GM12872 (cell line): ENCODE measurements around the gene PRKN.

ENCODE experiments used
- CTCF ChIP-seq: IDR thresholded peaks from 3 replicates; pipeline ENCODE4 v1.5.1; 2011; ENCODE audit warnings: low read depth, mild to moderate bottlenecking, low read length, moderate library complexity; ENCODE audit not compliant: insufficient read depth

PRKN gene

DNA sequence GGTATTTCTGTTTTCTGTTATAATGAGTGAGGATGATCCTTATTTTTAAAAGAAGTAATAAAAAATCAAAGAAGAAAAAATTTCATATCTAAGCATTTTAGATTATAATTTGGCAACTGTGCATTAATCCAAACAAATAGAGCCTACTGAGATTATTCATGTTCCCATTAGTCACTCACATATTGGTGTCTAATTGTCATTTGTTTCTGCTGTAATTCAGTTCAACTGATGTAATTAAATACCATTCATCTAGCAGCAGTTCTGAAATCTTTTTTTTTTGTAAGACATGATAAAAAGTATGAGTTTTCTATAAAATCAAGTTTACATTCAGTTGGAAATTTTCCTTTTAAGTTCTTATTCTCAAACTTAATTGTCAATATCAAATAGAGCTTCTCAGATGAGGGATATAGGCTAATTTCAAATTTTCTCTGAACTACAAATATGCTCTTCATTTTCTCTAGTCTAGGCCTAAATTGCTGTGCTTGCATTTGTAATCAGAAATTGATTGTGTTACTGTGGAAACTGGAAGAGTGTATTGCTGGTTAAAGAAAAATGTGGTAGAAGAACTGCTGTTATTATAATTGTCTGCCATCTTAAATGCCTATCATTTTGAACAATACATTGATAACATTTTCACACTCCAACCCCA lies 23.8 kb upstream of the PRKN start:
- no peak for TF ChIP-seq CTCF

GRCh38 chr6:162750776-162751175 lies 23.2 kb upstream of the PRKN start:
- TF ChIP-seq CTCF: no peak

GRCh38 chr6:162736961-162737360 lies 9.4 kb upstream of the PRKN start:
- TF ChIP-seq CTCF: no peak

- TF ChIP-seq CTCF: no peak
Measured at GRCh38 chr6:162733489-162733888, 5.9 kb upstream of the PRKN start.

- no peak for TF ChIP-seq CTCF
Measured at GRCh38 chr6:162730502-162730901, 2.9 kb upstream of the PRKN start.

GRCh38 chr6:162728706-162729105 lies 1.1 kb upstream of the PRKN start:
- TF ChIP-seq CTCF: no peak

DNA sequence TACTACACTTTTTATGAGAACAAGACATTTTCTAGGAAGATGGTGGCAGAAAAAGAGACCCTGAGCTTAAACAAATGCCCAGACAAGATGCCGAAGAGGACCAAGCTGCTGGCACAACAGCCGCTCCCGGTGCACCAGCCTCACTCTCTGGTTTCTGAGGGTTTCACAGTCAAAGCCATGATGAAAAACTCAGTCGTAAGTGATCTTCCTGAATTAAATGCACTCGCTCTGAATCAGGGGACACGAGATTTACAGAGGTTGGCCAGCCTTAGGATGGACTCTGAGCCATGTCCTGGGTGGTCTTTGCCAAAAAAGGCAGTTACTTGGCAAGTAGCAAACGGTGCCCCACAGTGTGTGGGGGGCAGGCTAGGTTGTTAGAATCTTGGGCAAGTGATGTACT lies 631 bp upstream of the PRKN start:
- no peak for TF ChIP-seq CTCF
